Measurements from ENCODE around the gene ACSS2. TPM values are rescaled to one million over a fixed set of nuclear protein-coding genes. Genes with fewer than 3 reads are reported as not detected.

The ACSS2 gene
- total RNA-seq, 1 experiment from 2014 or later = 25.4 TPM

DNA sequence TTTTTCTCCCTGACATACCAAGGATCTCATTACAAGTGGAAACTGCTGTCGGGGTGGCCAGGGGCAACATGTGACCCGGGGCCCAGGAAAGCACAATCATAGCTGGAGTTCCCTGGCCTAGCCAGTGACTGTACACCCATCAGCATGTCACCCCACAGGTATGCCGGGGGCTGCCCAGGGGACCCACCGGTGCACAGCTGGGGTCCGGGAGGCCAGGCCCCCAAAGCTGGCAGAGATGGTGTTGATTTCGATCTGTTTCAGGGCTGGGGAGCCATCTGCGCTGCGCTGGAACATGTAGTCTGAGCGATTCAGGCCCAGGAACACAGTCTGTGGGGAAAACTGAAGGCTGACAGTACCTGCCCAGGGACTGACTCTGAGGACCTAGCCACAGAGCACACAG lies 65.9 kb downstream of the ACSS2 start:
- ATAC-seq (no peak), DNase-seq (ENCODE audit: low read depth, low spot score) (no peak)
- H3K4me3 ChIP-seq (ENCODE audit: low read depth in 2 of 2, low read length in 2 of 2) = no peak overlapping the region
- no peaks in the 10 kb centered on the region for H3K4me1 ChIP-seq (ENCODE audit: control insufficient read depth, insufficient read depth, low read length)
- POLR2A ChIA-PET = no interaction called here
- no peaks in the 10 kb centered on the region for H3K27me3 ChIP-seq (ENCODE audit: control insufficient read depth, insufficient read depth, low read length)
- intact Hi-C loops (cut with micrococcal nuclease; ENCODE audit: unreplicated experiment) = no loop called here
- H3K9me3 ChIP-seq (ENCODE audit: control insufficient read depth, insufficient read depth, low read depth, low read length) = no peaks in the 10 kb centered on the region
- TF ChIP-seq POLR2AphosphoS5 (IDR thresholded peaks at IDR 0.05; ENCODE audit: low read depth, low read length) (no peak), TCF7L2 (IDR thresholded peaks at IDR 0.05; ENCODE audit: low read depth, low read length) (no peak), SIN3A (IDR thresholded peaks at IDR 0.05; ENCODE audit: borderline replicate concordance, insufficient read depth, low read depth, low read length) (no peak)
- TF ChIP-seq, protein P1, sequence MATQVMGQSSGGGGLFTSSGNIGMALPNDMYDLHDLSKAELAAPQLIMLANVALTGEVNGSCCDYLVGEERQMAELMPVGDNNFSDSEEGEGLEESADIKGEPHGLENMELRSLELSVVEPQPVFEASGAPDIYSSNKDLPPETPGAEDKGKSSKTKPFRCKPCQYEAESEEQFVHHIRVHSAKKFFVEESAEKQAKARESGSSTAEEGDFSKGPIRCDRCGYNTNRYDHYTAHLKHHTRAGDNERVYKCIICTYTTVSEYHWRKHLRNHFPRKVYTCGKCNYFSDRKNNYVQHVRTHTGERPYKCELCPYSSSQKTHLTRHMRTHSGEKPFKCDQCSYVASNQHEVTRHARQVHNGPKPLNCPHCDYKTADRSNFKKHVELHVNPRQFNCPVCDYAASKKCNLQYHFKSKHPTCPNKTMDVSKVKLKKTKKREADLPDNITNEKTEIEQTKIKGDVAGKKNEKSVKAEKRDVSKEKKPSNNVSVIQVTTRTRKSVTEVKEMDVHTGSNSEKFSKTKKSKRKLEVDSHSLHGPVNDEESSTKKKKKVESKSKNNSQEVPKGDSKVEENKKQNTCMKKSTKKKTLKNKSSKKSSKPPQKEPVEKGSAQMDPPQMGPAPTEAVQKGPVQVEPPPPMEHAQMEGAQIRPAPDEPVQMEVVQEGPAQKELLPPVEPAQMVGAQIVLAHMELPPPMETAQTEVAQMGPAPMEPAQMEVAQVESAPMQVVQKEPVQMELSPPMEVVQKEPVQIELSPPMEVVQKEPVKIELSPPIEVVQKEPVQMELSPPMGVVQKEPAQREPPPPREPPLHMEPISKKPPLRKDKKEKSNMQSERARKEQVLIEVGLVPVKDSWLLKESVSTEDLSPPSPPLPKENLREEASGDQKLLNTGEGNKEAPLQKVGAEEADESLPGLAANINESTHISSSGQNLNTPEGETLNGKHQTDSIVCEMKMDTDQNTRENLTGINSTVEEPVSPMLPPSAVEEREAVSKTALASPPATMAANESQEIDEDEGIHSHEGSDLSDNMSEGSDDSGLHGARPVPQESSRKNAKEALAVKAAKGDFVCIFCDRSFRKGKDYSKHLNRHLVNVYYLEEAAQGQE (IDR thresholded peaks at IDR 0.05; ENCODE audit: insufficient read depth in 1 of 2, low read depth in 2 of 2, low read length in 1 of 2) = no peak
- TF ChIP-seq, protein P2, sequence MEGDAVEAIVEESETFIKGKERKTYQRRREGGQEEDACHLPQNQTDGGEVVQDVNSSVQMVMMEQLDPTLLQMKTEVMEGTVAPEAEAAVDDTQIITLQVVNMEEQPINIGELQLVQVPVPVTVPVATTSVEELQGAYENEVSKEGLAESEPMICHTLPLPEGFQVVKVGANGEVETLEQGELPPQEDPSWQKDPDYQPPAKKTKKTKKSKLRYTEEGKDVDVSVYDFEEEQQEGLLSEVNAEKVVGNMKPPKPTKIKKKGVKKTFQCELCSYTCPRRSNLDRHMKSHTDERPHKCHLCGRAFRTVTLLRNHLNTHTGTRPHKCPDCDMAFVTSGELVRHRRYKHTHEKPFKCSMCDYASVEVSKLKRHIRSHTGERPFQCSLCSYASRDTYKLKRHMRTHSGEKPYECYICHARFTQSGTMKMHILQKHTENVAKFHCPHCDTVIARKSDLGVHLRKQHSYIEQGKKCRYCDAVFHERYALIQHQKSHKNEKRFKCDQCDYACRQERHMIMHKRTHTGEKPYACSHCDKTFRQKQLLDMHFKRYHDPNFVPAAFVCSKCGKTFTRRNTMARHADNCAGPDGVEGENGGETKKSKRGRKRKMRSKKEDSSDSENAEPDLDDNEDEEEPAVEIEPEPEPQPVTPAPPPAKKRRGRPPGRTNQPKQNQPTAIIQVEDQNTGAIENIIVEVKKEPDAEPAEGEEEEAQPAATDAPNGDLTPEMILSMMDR (IDR thresholded peaks at IDR 0.05) = no peak
- no peak overlapping the region for H3K27ac ChIP-seq (ENCODE audit: low read length)
- BruUV-seq (replicated peaks) = no TSS peak
- CTCF ChIA-PET = no interaction called here
- in situ Hi-C loops (cut with HindIII; ENCODE audit: low pct_unique_long_range_greater_than_20kb, low sequenced_read_pairs) = no loop called here
- peaks cover 5% of the 10 kb centered on the region for H3K36me3 ChIP-seq (ENCODE audit: control insufficient read depth, insufficient read depth, low read length)

DNA sequence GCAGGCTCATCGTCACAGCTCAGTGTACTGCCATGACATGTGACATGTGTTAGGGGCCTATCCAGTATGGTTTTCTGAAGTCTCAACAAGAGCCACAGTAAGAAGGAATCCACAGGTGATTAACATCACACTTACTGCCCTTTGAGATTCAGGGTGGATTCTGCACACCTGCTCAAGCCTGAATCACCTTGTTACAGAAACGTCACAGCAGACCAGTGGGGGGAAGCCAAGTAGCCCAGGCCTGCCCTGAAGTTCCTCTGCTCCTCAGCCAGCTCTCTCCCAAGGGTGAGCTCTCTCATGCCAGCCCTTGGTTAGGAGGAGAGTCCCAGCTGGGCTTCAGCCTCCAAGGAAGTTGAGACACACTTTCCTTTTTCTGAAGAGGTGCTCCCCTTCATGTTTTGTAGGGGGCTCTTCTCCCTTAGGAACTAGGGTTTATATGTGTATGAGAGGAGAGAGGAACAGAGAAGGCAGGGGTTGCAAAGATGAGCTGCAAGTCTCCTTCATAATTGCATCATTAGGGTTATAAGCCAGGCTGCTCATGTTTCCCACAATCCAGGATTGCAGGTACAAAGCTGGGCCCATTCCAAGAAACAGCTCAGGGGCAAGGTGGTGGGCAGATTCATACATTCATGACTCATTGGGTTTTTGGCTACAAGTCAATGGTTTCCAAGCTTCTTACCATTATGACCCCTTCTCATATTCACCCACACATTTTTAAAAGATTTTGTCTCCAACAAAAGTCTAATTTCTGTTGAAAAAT lies 67.6 kb downstream of the ACSS2 start:
- ChIA-PET POLR2A (no interaction called here), CTCF (no interaction called here)
- DNase-seq (ENCODE audit: low read depth, low spot score) = no peak
- H3K4me3 ChIP-seq (ENCODE audit: low read depth in 2 of 2, low read length in 2 of 2) = no peak overlapping the region
- in situ Hi-C loops (cut with HindIII; ENCODE audit: low pct_unique_long_range_greater_than_20kb, low sequenced_read_pairs) (no loop called here), intact Hi-C loops (cut with micrococcal nuclease; ENCODE audit: unreplicated experiment) (no loop called here)
- BruUV-seq (replicated peaks) = no TSS peak
- no peak overlapping the region for H3K27ac ChIP-seq (ENCODE audit: low read length)
- no peaks in the 10 kb centered on the region for H3K9me3 ChIP-seq (ENCODE audit: control insufficient read depth, insufficient read depth, low read depth, low read length)
- no peaks in the 10 kb centered on the region for H3K4me1 ChIP-seq (ENCODE audit: control insufficient read depth, insufficient read depth, low read length)
- peaks cover 6% of the 10 kb centered on the region for H3K36me3 ChIP-seq (ENCODE audit: control insufficient read depth, insufficient read depth, low read length)
- TF ChIP-seq, protein P2 (IDR thresholded peaks at IDR 0.05) = no peak
- no peak for TF ChIP-seq POLR2AphosphoS5 (IDR thresholded peaks at IDR 0.05; ENCODE audit: low read depth, low read length)
- TF ChIP-seq, protein P1 (IDR thresholded peaks at IDR 0.05; ENCODE audit: insufficient read depth in 1 of 2, low read depth in 2 of 2, low read length in 1 of 2) = no peak
- TF ChIP-seq TCF7L2 (IDR thresholded peaks at IDR 0.05; ENCODE audit: low read depth, low read length) = no peak
- ATAC-seq = no peak
- H3K27me3 ChIP-seq (ENCODE audit: control insufficient read depth, insufficient read depth, low read length) = no peaks in the 10 kb centered on the region
